NT2/D1 (cell line): Measurements from ENCODE around the gene MACF1.

Experiments
- DNase-seq: peaks from one replicate; pipeline ENCODE4 v3.0.0-alpha.2; 2011; ENCODE audit warnings: low read depth, low spot score
- H3K27me3 ChIP-seq: 2 replicates; pipeline ENCODE4 v1.6.0; 2011; ENCODE audit warnings: mild to moderate bottlenecking; ENCODE audit not compliant: insufficient read length, insufficient read depth
- H3K36me3 ChIP-seq: 2 replicates; pipeline ENCODE4 v1.6.1; 2011; ENCODE audit warnings: mild to moderate bottlenecking, low read length, mixed read lengths; ENCODE audit not compliant: insufficient read depth, insufficient read length
- H3K4me1 ChIP-seq: 2 replicates; pipeline ENCODE4 v1.5.1; 2011; ENCODE audit not compliant: insufficient read depth, insufficient read length
- H3K4me3 ChIP-seq: 2 replicates; pipeline ENCODE4 v1.5.1; 2011; ENCODE audit warnings: low read depth; ENCODE audit not compliant: insufficient read length
- H3K9ac ChIP-seq: 2 replicates; pipeline ENCODE4 v1.6.0; 2011; ENCODE audit warnings: low read depth; ENCODE audit not compliant: insufficient read length
- H3K9me3 ChIP-seq: 2 replicates; pipeline ENCODE4 v1.5.1; 2011; ENCODE audit warnings: mild to moderate bottlenecking, low read length; ENCODE audit not compliant: insufficient read depth
- SUZ12 ChIP-seq: IDR thresholded peaks from 2 replicates; pipeline ENCODE4 v1.6.1; 2011; ENCODE audit not compliant: insufficient read length, insufficient read depth; ENCODE audit errors: extremely low read depth
- YY1 ChIP-seq: IDR thresholded peaks from 2 replicates; pipeline ENCODE4 v1.6.1; 2011; ENCODE audit not compliant: insufficient read length, insufficient read depth
- ZNF274 ChIP-seq: IDR thresholded peaks from 2 replicates; pipeline ENCODE4 v1.6.1; 2011; ENCODE audit warnings: mild to moderate bottlenecking, low read depth, low read length

The MACF1 gene

GRCh38 chr1:39212499-39212898 is 8.0 kb downstream of the MACF1 start:
- Histone ChIP-seq H3K36me3 (peaks cover 8% of the 10 kb centered on the region), H3K9me3 (no peaks in the 10 kb centered on the region), H3K4me1 (peaks cover 13% of the 10 kb centered on the region), H3K4me3 (no peak overlapping the region), H3K27me3 (no peaks in the 10 kb centered on the region), H3K9ac (no peak overlapping the region)
- TF ChIP-seq ZNF274 (no peak), YY1 (no peak), SUZ12 (no peak)
- no peak for DNase-seq

- no peak overlapping the region for H3K4me3 ChIP-seq
- no peaks in the 10 kb centered on the region for H3K9me3 ChIP-seq
- H3K27me3 ChIP-seq: no peaks in the 10 kb centered on the region
- TF ChIP-seq ZNF274 (no peak), YY1 (no peak), SUZ12 (no peak)
- peaks cover 13% of the 10 kb centered on the region for H3K4me1 ChIP-seq
- H3K36me3 ChIP-seq: peaks cover 8% of the 10 kb centered on the region
- DNase-seq: no peak
- no peak overlapping the region for H3K9ac ChIP-seq
Measured at GRCh38 chr1:39213511-39214002, 9.1 kb downstream of the MACF1 start.

GRCh38 chr1:39214021-39214713 is 9.7 kb downstream of the MACF1 start:
- H3K27me3 ChIP-seq: no peaks in the 10 kb centered on the region
- TF ChIP-seq SUZ12 (no peak), YY1 (no peak), ZNF274 (no peak)
- peaks cover 8% of the 10 kb centered on the region for H3K36me3 ChIP-seq
- no peak for DNase-seq
- no peak overlapping the region for H3K4me3 ChIP-seq
- H3K9ac ChIP-seq: no peak overlapping the region
- H3K9me3 ChIP-seq: no peaks in the 10 kb centered on the region
- peaks cover 13% of the 10 kb centered on the region for H3K4me1 ChIP-seq

- peaks cover 13% of the 10 kb centered on the region for H3K4me1 ChIP-seq
- no peak overlapping the region for H3K4me3 ChIP-seq
- no peak for DNase-seq
- H3K9me3 ChIP-seq: no peaks in the 10 kb centered on the region
- H3K9ac ChIP-seq: no peak overlapping the region
- no peaks in the 10 kb centered on the region for H3K27me3 ChIP-seq
- peaks cover 8% of the 10 kb centered on the region for H3K36me3 ChIP-seq
- TF ChIP-seq YY1 (no peak), ZNF274 (no peak), SUZ12 (no peak)
Measured at GRCh38 chr1:39214714-39214997, 10.2 kb downstream of the MACF1 start.

GRCh38 chr1:39214998-39215873 is 10.7 kb downstream of the MACF1 start:
- H3K9ac ChIP-seq: no peak overlapping the region
- H3K4me3 ChIP-seq: no peak overlapping the region
- peaks cover 8% of the 10 kb centered on the region for H3K36me3 ChIP-seq
- TF ChIP-seq SUZ12 (no peak), ZNF274 (no peak), YY1 (no peak)
- no peaks in the 10 kb centered on the region for H3K27me3 ChIP-seq
- no peak for DNase-seq
- H3K9me3 ChIP-seq: no peaks in the 10 kb centered on the region
- H3K4me1 ChIP-seq: peaks cover 13% of the 10 kb centered on the region

- Histone ChIP-seq H3K36me3 (peaks cover 8% of the 10 kb centered on the region), H3K4me3 (no peak overlapping the region), H3K9ac (no peak overlapping the region), H3K9me3 (no peaks in the 10 kb centered on the region), H3K27me3 (no peaks in the 10 kb centered on the region), H3K4me1 (peaks cover 13% of the 10 kb centered on the region)
- no peak for TF ChIP-seq YY1
- TF ChIP-seq SUZ12: no peak
- no peak for TF ChIP-seq ZNF274
- DNase-seq: no peak
Measured at GRCh38 chr1:39216771-39217170, 12.3 kb downstream of the MACF1 start.
